Measurements from ENCODE around the gene RHOD.

The RHOD gene

DNA sequence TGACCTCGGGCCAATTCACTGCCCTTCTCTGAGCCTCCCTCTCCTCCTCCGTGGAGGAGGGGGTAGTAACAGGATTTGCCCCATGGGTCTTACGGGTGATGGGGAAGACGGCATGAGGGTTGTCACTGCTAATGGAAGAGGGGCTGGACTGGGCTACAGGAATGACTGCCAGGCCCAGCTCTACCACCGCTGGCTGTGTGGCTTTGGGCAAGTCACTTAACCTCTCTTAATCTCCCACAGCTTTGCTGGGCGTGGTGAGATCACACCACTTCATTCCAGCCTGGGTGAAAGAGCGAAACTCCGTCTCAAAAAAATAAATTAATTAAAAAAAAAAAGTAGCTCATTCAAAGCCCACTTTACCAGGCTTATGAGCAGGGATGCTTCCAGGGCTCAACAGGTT lies 30.9 kb upstream of the RHOD start:
- Mint-ChIP-seq H3K4me3 (no peak overlapping the region), H3K4me1 (peaks cover 41% of the 10 kb centered on the region), H3K27ac (no peak overlapping the region), H3K9me3 (no peaks in the 10 kb centered on the region), H3K27me3 (peaks cover 29% of the 10 kb centered on the region), H3K36me3 (peaks cover 2% of the 10 kb centered on the region)
- DNase-seq (ENCODE audit: low spot score in 2 of 2), result no peak
- no peak for ATAC-seq (ENCODE audit: low read depth)

DNA sequence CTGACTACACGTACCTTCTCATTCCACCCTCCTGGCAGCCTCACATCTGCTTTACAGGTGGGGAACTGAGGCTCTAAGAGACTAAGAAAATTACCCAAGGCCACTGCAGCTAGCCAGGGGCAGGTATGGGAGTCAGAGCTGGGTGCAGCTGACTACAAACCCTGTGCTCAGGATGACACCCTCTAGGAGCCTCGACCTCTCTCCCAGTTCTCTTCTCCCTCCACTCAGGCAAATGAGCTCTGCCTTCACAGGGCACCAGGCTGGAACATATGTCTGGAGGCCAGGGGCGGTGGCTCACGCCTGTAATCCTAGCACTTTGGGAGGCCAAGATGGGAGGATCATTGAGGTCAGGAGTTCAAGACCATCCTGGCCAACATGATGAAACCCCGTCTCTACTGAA lies 29.7 kb upstream of the RHOD start:
- Mint-ChIP-seq H3K4me1 (peaks cover 52% of the 10 kb centered on the region), H3K36me3 (peaks cover 2% of the 10 kb centered on the region), H3K27ac (no peak overlapping the region), H3K9me3 (no peaks in the 10 kb centered on the region), H3K27me3 (peaks cover 28% of the 10 kb centered on the region), H3K4me3 (no peak overlapping the region)
- ATAC-seq (ENCODE audit: low read depth) (no peak), DNase-seq (ENCODE audit: low spot score in 2 of 2) (no peak)

DNA sequence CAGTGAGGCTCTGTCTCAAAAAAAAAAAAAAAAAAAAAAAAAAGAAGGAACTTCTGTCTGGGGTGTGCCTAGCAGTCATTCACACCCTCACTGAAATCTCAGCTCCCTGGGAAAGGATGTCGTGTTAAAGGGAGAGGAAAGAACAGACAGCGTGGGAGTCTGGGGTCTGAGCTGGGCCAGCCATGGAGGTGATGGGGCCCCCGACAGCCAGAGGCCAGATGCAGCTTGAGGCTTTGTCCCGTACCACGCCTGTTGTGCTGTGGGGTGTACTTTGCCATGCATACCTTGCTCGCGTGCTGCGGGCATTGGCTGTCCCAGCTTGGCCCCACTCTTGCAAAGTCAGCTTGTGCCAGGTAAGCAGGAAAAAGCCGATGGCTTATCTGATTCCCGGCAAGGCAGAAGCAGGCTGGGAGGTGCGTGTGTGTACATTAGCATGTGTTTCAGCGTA lies 29.1 kb upstream of the RHOD start:
- peak overlapping the region; percentile 65 for H3K4me3 Mint-ChIP-seq
- H3K27me3 Mint-ChIP-seq, result peaks cover 25% of the 10 kb centered on the region
- ATAC-seq (ENCODE audit: low read depth) (peak; percentile 53), DNase-seq (ENCODE audit: low spot score in 2 of 2) (peak in 1 of 2 donors; percentile 51)
- H3K4me1 Mint-ChIP-seq, result peaks cover 54% of the 10 kb centered on the region
- H3K36me3 Mint-ChIP-seq, result peaks cover 2% of the 10 kb centered on the region
- H3K9me3 Mint-ChIP-seq, result no peaks in the 10 kb centered on the region
- peak overlapping the region; percentile 11 for H3K27ac Mint-ChIP-seq

DNA sequence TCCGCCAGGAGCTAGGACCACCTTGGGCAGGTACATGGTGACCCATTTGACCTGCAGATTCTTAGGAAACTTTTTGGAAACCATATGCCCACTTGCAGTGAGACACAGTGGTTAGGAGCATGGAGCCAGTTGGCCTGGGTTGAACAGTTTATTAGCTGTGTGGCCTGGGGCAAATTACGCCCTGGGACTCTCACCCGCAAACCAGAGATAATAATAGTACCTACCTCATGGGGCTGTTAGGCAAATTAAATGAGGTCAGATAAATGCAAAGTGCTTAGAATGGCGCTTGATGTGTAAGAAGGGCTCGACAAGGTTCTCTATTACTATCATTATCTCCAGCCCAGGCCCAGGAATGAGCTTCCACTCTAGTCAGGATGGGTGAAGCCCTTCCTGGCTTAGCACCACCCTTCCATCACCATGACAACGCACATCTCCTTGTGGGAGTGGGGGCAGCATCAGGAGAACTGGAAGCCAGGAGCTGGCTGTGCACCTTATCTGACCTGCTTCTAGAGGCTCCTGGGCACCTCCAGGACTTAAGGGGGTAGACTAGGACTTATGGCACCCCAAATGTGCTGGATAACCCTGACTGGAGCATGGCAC lies 28.6 kb upstream of the RHOD start:
- Mint-ChIP-seq H3K4me1 (peaks cover 55% of the 10 kb centered on the region), H3K9me3 (no peaks in the 10 kb centered on the region), H3K27me3 (peaks cover 24% of the 10 kb centered on the region), H3K27ac (no peak overlapping the region), H3K4me3 (peak overlapping the region; percentile 30), H3K36me3 (peaks cover 2% of the 10 kb centered on the region)
- peak in 1 of 2 donors; percentile 42 for DNase-seq (ENCODE audit: low spot score in 2 of 2)
- ATAC-seq (ENCODE audit: low read depth), result peak; percentile 88

DNA sequence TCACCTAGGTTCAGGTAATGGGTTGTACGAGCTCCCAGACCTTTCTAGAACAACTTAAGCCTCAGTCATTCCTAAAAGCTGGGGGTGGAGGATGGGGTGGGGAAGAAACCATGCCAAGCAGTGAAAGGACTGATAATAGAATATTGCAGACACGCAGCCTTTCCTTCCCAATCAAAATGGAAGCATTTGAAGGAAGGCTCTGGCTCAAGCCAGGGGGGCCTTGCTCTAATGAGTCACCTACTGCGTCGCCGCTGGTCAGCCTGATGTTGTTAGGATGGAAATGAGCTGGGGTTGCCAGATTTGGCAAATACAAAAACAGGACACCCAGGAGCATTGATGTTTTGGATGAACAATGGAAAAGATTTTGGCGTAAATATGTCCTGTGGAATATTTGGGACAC lies 27.5 kb upstream of the RHOD start:
- Mint-ChIP-seq H3K27me3 (peaks cover 24% of the 10 kb centered on the region), H3K27ac (no peak overlapping the region), H3K4me3 (no peak overlapping the region), H3K4me1 (peaks cover 54% of the 10 kb centered on the region), H3K9me3 (no peaks in the 10 kb centered on the region), H3K36me3 (peaks cover 2% of the 10 kb centered on the region)
- DNase-seq (ENCODE audit: low spot score in 2 of 2) (no peak), ATAC-seq (ENCODE audit: low read depth) (no peak)

DNA sequence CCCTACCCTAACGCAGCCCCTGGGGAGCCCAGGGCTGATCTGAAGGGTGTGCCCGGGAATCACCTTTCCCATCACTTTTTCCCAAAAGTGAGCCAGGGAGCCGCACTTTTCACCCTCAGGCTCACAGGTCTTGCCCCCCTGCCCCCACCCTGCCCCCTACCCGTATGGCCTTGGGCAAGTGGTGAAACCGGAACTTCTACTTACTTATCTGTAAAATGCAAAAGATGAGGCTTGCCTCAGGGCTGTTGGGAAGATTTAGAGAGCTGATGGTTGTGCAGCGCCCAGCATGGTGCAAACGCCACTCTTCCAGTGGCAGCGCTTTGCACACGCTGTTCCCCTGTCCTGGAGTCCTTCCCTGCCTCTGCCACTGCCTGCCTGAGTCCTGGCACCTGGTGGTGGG lies 25.7 kb upstream of the RHOD start:
- Mint-ChIP-seq H3K27ac (no peak overlapping the region), H3K4me3 (no peak overlapping the region), H3K27me3 (peaks cover 24% of the 10 kb centered on the region), H3K4me1 (peaks cover 41% of the 10 kb centered on the region), H3K36me3 (peaks cover 2% of the 10 kb centered on the region), H3K9me3 (no peaks in the 10 kb centered on the region)
- ATAC-seq (ENCODE audit: low read depth), result peak; percentile 16
- DNase-seq (ENCODE audit: low spot score in 2 of 2), result no peak

DNA sequence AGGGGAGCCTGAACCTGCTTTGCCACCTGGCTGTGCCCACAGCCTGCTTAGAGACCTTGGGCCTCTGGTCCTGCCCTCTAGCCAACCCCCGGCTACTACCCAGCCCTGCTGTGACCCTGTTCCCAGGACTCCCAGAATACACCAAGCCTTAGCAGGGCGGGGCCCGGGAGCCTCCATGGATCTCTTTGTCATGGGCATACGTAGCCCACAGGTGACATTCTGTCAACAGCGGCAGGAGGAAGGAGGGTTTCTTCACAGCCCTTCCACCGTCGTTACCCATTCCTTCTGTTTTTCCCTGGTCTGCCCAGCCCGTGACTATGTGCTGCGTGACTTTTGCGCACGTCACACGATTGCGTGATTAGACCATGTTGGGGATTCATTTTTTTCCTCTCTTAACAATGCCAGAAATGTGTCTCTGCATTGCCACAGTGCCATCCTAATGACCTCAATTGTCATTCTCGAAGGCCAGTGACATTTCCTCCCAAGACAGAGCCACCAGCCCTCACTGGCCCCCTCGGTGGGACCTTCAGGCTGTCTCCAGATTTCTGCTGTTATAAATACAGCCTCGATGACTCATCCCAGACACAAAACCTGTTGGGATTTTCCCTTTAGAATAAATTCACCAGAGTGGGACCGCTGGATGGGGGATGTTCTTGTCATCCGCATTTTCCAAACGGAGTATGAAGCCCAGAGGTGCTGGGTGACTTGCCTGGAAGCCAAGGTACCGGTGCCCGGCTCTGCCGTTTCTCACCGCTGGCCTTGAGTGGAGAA lies 24.7 kb upstream of the RHOD start:
- peaks cover 28% of the 10 kb centered on the region for H3K27me3 Mint-ChIP-seq

DNA sequence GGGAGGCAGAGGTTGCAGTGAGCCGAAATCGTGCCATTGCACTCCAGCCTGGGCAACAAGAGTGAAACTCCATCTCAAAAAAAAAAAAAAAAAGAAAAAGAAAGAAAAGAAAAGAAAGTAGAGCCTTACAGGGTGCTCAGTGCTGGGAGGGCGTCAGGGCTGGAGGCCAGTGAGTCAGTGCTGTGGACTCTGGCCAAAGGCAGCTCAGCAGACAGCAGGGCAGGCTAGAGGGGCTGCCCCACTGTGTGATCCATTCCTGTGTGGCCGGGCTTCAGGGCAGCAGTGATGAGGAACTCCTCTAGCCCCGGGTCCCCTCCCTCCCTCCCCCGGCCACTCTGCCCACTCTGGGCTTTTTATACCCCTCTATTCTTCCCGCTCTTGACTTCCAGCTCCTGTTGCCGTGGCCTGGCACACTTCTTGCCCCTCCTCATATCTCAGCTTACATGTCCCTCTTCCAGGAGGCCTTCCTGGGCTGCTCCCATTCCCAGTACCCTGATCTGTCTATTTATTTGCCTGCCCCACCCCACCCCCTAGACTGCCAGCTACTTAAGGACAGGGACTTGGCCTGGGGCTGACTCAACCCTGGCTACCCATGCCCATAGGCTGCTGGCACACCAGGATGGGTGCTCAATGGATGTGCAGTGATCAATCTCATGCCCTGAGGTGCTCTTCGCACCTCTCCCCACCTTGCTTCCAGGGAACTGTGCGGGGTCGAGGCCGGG lies 23.7 kb upstream of the RHOD start:
- ATAC-seq (ENCODE audit: low read depth) (no peak), DNase-seq (ENCODE audit: low spot score in 2 of 2) (no peak)
- H3K27ac Mint-ChIP-seq, result no peak overlapping the region
- H3K9me3 Mint-ChIP-seq, result no peaks in the 10 kb centered on the region
- peaks cover 2% of the 10 kb centered on the region for H3K36me3 Mint-ChIP-seq
- H3K4me1 Mint-ChIP-seq, result peaks cover 29% of the 10 kb centered on the region
- peaks cover 28% of the 10 kb centered on the region for H3K27me3 Mint-ChIP-seq
- peak overlapping the region; percentile 32 for H3K4me3 Mint-ChIP-seq

More for the DNA sequence above, 24.7 kb upstream of the RHOD start:
- DNase-seq (ENCODE audit: low spot score in 2 of 2) (no peak), ATAC-seq (ENCODE audit: low read depth) (no peak)
- Mint-ChIP-seq H3K9me3 (no peaks in the 10 kb centered on the region), H3K27ac (no peak overlapping the region), H3K4me1 (peaks cover 39% of the 10 kb centered on the region), H3K4me3 (no peak overlapping the region), H3K36me3 (peaks cover 2% of the 10 kb centered on the region)

DNA sequence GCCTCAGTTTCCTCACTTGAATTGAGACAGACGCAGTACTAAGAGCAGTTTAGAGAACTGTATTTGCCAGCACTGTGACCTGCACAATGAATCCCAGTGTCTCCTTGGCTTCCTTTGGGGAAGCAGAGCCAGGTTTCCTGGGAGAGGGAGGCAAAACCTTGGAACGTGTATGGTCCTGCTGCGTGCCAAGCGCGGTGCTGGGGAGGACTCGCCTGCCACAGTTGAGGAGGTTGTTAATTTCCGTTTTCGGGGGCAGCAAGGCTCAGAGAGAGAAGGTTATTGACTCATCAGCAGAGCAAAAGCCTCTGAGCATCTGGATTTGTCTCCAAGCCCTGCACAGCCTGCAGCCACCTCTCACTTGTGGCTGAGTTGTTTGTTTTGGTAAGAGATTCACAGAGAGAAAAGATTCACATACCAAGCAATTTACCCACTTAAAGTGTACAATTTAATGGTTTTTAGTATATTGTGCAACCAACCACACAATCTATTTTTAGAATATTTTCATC lies 22.9 kb upstream of the RHOD start:
- no peak for DNase-seq (ENCODE audit: low spot score in 2 of 2)
- peaks cover 29% of the 10 kb centered on the region for H3K27me3 Mint-ChIP-seq
- no peak overlapping the region for H3K4me3 Mint-ChIP-seq
- no peak for ATAC-seq (ENCODE audit: low read depth)
- peaks cover 24% of the 10 kb centered on the region for H3K4me1 Mint-ChIP-seq
- peaks cover 2% of the 10 kb centered on the region for H3K36me3 Mint-ChIP-seq
- H3K9me3 Mint-ChIP-seq, result no peaks in the 10 kb centered on the region
- no peak overlapping the region for H3K27ac Mint-ChIP-seq

DNA sequence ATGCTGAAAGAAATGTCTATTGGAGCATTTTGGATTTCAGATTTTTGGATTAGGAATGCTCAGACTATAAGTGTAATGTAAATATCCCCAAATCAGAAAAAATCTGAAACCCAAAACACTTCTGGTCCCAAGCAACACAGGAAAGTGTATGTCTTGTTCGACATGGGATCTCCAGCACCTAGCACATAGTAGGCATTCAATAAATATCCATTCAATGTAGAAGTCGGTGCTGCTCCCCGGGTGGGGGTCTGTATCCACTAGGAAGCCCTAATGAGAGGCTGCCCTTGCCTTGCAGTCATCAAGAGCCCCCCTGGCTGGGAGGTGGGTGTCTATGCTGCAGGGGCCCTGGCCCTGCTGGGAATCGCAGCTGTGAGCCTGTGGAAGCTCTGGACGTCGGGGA lies 22.3 kb upstream of the RHOD start:
- DNase-seq (ENCODE audit: low spot score in 2 of 2) (no peak), ATAC-seq (ENCODE audit: low read depth) (no peak)
- Mint-ChIP-seq H3K36me3 (peaks cover 2% of the 10 kb centered on the region), H3K27ac (no peak overlapping the region), H3K4me3 (no peak overlapping the region), H3K27me3 (peaks cover 25% of the 10 kb centered on the region), H3K9me3 (no peaks in the 10 kb centered on the region), H3K4me1 (peaks cover 22% of the 10 kb centered on the region)

DNA sequence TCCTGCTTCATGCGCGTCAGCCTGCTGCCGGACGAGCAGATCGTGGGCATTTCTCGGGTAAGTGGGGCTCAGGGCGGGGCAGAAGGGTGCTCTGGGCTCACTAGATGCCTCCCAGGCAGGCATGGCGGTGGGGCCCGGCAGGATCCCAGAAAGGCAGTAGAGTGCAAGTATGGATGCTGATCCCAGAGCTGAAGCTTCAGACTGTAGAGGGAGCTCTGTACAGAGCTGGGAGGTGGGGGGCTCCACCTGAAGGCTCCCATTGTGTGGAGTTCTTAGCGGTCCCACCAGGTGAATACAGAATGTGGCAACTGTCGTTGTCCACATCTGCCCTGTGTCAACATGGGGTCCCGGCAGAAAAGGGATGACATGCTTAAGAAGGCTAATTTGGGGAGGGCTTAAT lies 16.5 kb upstream of the RHOD start:
- DNase-seq (ENCODE audit: low spot score in 2 of 2) (no peak), ATAC-seq (ENCODE audit: low read depth) (no peak)
- H3K4me1 Mint-ChIP-seq, result peaks cover 12% of the 10 kb centered on the region
- no peak overlapping the region for H3K27ac Mint-ChIP-seq
- H3K36me3 Mint-ChIP-seq, result no peaks in the 10 kb centered on the region
- H3K9me3 Mint-ChIP-seq, result no peaks in the 10 kb centered on the region
- peaks cover 45% of the 10 kb centered on the region for H3K27me3 Mint-ChIP-seq
- no peak overlapping the region for H3K4me3 Mint-ChIP-seq

DNA sequence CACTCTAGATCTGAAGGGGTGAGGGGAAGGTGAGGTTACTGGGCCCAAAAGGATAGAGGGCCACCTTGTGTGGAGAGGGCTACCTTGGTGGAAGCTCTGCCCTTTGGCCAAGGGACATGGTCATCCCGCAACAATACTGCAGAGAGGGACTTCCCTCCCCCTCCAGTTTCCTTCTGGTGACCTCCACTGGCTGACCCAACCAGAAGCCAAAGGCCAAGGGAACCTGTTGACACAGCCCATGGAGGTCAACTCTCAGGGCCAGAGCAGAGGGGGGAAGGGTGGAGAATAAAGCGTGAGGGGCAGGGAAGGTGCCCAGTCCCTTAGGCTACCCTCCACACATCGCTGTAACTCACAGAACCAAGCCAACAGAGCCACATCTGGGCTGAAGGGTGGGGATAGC lies 15.0 kb upstream of the RHOD start:
- no peak overlapping the region for H3K27ac Mint-ChIP-seq
- peaks cover 45% of the 10 kb centered on the region for H3K27me3 Mint-ChIP-seq
- DNase-seq (ENCODE audit: low spot score in 2 of 2) (no peak), ATAC-seq (ENCODE audit: low read depth) (no peak)
- peaks cover 20% of the 10 kb centered on the region for H3K4me1 Mint-ChIP-seq
- H3K36me3 Mint-ChIP-seq, result no peaks in the 10 kb centered on the region
- no peaks in the 10 kb centered on the region for H3K9me3 Mint-ChIP-seq
- H3K4me3 Mint-ChIP-seq, result no peak overlapping the region

DNA sequence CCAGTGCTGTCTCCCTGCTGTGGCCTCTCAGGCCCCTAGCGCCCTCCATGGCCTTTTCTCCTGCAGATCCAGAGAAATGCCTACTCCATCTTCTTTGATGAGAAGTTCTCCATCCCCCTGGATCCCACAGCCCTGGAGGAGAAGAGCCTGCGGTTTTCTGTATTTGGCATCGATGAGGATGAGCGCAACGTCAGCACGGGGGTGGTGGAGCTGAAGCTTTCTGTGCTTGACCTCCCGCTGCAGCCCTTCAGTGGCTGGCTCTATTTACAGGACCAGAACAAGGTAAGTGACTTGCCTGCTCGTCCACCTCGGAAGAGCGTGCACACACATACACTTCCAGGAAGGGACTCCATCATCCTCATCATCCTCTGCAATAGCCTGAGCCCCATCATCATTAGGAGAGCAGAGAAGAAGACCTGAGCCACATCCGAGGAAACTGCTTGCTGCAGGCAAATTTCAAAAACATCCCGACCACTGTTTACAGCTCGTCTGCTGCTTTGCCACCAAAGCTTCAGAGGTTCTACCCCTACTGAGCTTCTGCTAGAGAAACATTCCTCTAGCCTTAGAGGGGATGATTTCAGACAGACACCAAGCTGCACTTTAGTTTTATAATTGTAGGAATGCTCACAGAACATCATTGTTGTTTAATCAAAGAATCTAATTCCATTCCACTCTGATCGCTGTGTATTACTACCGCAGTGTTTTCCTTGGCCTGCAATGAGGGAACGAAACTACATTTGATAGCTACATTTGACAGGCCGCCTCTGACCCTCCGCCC lies 12.9 kb upstream of the RHOD start:
- Mint-ChIP-seq H3K4me1 (peaks cover 22% of the 10 kb centered on the region), H3K9me3 (no peaks in the 10 kb centered on the region), H3K27ac (no peak overlapping the region), H3K4me3 (no peak overlapping the region), H3K36me3 (no peaks in the 10 kb centered on the region), H3K27me3 (peaks cover 45% of the 10 kb centered on the region)
- no peak for DNase-seq (ENCODE audit: low spot score in 2 of 2)
- ATAC-seq (ENCODE audit: low read depth), result no peak
